Skeletal muscle tissue (tissue), 4 donors: ENCODE results near the gene RHEBL1. TPM values are rescaled to one million over a fixed set of nuclear protein-coding genes. Genes with fewer than 3 reads are reported as not detected.

Experiments
- H3K27ac ChIP-seq: one replicate; pipeline ENCODE4 v1.7.0; 2013; ENCODE audit warnings: mild to moderate bottlenecking, low read depth, low read length, inconsistent platforms
- H3K27me3 ChIP-seq, 3 donors: one replicate each; pipeline ENCODE4 v1.7.0; 2013; ENCODE audit warnings: low read length in 3 of 3; ENCODE audit not compliant: control insufficient read depth in 3 of 3, insufficient read depth in 3 of 3
- H3K36me3 ChIP-seq, 3 donors: one replicate each; pipeline ENCODE4 v1.7.0; 2013; ENCODE audit warnings: low read length in 3 of 3; ENCODE audit not compliant: control insufficient read depth in 3 of 3, insufficient read depth in 3 of 3
- H3K4me1 ChIP-seq, 3 donors: one replicate each; pipeline ENCODE4 v1.7.0; 2013; ENCODE audit warnings: low read length in 3 of 3, mild to moderate bottlenecking in 3 of 3; ENCODE audit not compliant: control insufficient read depth in 3 of 3, insufficient read depth in 3 of 3
- H3K4me3 ChIP-seq, 3 donors: one replicate each; pipeline ENCODE4 v1.7.0; 2013; ENCODE audit warnings: low read length in 3 of 3
- H3K9ac ChIP-seq, 3 donors: one replicate each; pipeline ENCODE4 v1.7.0; 2013; ENCODE audit warnings: low read length in 3 of 3, mild to moderate bottlenecking in 3 of 3, moderate library complexity in 2 of 3, low read depth in 1 of 3
- H3K9me3 ChIP-seq, 3 donors: one replicate each; pipeline ENCODE4 v1.7.0; 2013; ENCODE audit warnings: low read length in 3 of 3; ENCODE audit not compliant: control insufficient read depth in 3 of 3
- total RNA-seq: library from RNA; depleted of rRNA; stranded (reverse); fragments of >200 nt; gene quantifications from one replicate; pipeline ENCODE4 v1.2.3, GENCODE V29; 2014
- donor health status: Osteomylitis.

The RHEBL1 gene
- total RNA-seq, 1 donor from 2014 or later: 0.52 TPM

GRCh38 chr12:49048953-49049352, 20.8 kb downstream of the RHEBL1 start:
- no peak overlapping the region for H3K9ac ChIP-seq
- H3K27me3 ChIP-seq: no peaks in the 10 kb centered on the region
- no peaks in the 10 kb centered on the region for H3K9me3 ChIP-seq
- H3K4me3 ChIP-seq: no peak overlapping the region
- H3K27ac ChIP-seq: no peak overlapping the region
- H3K36me3 ChIP-seq: peaks cover 91 to 98% (median 92%) of the 10 kb centered on the region in 3 donors
- no peaks in the 10 kb centered on the region for H3K4me1 ChIP-seq

- H3K27me3 ChIP-seq: no peaks in the 10 kb centered on the region
- no peak overlapping the region for H3K9ac ChIP-seq
- no peaks in the 10 kb centered on the region for H3K4me1 ChIP-seq
- peaks cover 92 to 97% (median 92%) of the 10 kb centered on the region in 3 donors for H3K36me3 ChIP-seq
- no peak overlapping the region for H3K4me3 ChIP-seq
- no peaks in the 10 kb centered on the region for H3K9me3 ChIP-seq
- H3K27ac ChIP-seq: no peak overlapping the region
Measured at GRCh38 chr12:49046129-49046895, 23.5 kb downstream of the RHEBL1 start.

- H3K27ac ChIP-seq: no peak overlapping the region
- H3K4me3 ChIP-seq: no peak overlapping the region
- H3K36me3 ChIP-seq: peaks cover 88 to 95% (median 91%) of the 10 kb centered on the region in 3 donors
- no peaks in the 10 kb centered on the region for H3K4me1 ChIP-seq
- no peak overlapping the region for H3K9ac ChIP-seq
- H3K9me3 ChIP-seq: no peaks in the 10 kb centered on the region
- no peaks in the 10 kb centered on the region for H3K27me3 ChIP-seq
Measured at GRCh38 chr12:49044660-49045059, 25.1 kb downstream of the RHEBL1 start.

- H3K27ac ChIP-seq: no peak overlapping the region
Measured at GRCh38 chr12:49043856-49044258, 25.9 kb downstream of the RHEBL1 start.

GRCh38 chr12:49043241-49043640, 26.5 kb downstream of the RHEBL1 start:
- Histone ChIP-seq H3K4me3 (no peak overlapping the region), H3K36me3 (peaks cover 88 to 94% (median 91%) of the 10 kb centered on the region in 3 donors), H3K27me3 (no peaks in the 10 kb centered on the region), H3K9ac (no peak overlapping the region), H3K4me1 (no peaks in the 10 kb centered on the region), H3K9me3 (no peaks in the 10 kb centered on the region), H3K27ac (no peak overlapping the region)

More at GRCh38 chr12:49043856-49044258, 25.9 kb downstream of the RHEBL1 start:
- Histone ChIP-seq H3K4me3 (no peak overlapping the region), H3K9me3 (no peaks in the 10 kb centered on the region), H3K4me1 (no peaks in the 10 kb centered on the region), H3K9ac (no peak overlapping the region), H3K27me3 (no peaks in the 10 kb centered on the region), H3K36me3 (peaks cover 88 to 95% (median 91%) of the 10 kb centered on the region in 3 donors)

- Histone ChIP-seq H3K4me3 (no peak overlapping the region), H3K9ac (no peak overlapping the region), H3K36me3 (peaks cover 90 to 96% (median 94%) of the 10 kb centered on the region in 3 donors), H3K4me1 (no peaks in the 10 kb centered on the region), H3K27ac (no peak overlapping the region), H3K9me3 (no peaks in the 10 kb centered on the region), H3K27me3 (no peaks in the 10 kb centered on the region)
Measured at GRCh38 chr12:49041881-49042484, 27.8 kb downstream of the RHEBL1 start.

GRCh38 chr12:49041036-49041880, 28.5 kb downstream of the RHEBL1 start:
- Histone ChIP-seq H3K36me3 (peaks cover 90 to 95% (median 93%) of the 10 kb centered on the region in 3 donors), H3K27me3 (no peaks in the 10 kb centered on the region), H3K9ac (no peak overlapping the region), H3K4me1 (no peaks in the 10 kb centered on the region), H3K4me3 (no peak overlapping the region), H3K27ac (no peak overlapping the region), H3K9me3 (no peaks in the 10 kb centered on the region)

- Histone ChIP-seq H3K4me3 (no peak overlapping the region), H3K27ac (no peak overlapping the region), H3K9ac (no peak overlapping the region), H3K9me3 (no peaks in the 10 kb centered on the region), H3K4me1 (no peaks in the 10 kb centered on the region), H3K27me3 (no peaks in the 10 kb centered on the region), H3K36me3 (peaks cover 87 to 88% (median 88%) of the 10 kb centered on the region in 3 donors)
Measured at GRCh38 chr12:49040364-49040855, 29.4 kb downstream of the RHEBL1 start.

GRCh38 chr12:49039421-49040363, 30.1 kb downstream of the RHEBL1 start:
- no peak overlapping the region for H3K27ac ChIP-seq
- H3K4me1 ChIP-seq: no peaks in the 10 kb centered on the region
- no peak overlapping the region for H3K4me3 ChIP-seq
- H3K9ac ChIP-seq: no peak overlapping the region
- peaks cover 84 to 88% (median 86%) of the 10 kb centered on the region in 3 donors for H3K36me3 ChIP-seq
- H3K27me3 ChIP-seq: no peaks in the 10 kb centered on the region
- no peaks in the 10 kb centered on the region for H3K9me3 ChIP-seq
